Caco-2 (cell line): Measurements from ENCODE around the gene PPP4R4. TPM values are rescaled to one million over a fixed set of nuclear protein-coding genes. Genes with fewer than 3 reads are reported as not detected.

Experiments
- BruUV-seq: library from RNA; stranded (reverse); fragments of 400-500 nt; replicated peaks from 2 replicates; lab custom pipeline; 2021; lab: Mats Ljungman, UMichigan
- CTCF ChIA-PET: fragments of 300-600 bp; sonication (Branson Sonifier 250); formaldehyde crosslinking; loops from one replicate; lab custom pipeline; 2022; ENCODE audit warnings: antibody characterized with exemption; lab: Charles Lee
- POLR2A ChIA-PET: fragments of 300-600 bp; sonication (Branson Sonifier 250); formaldehyde crosslinking; loops from one replicate; lab custom pipeline; 2022; ENCODE audit warnings: antibody characterized with exemption; lab: Charles Lee
- DNase-seq, 2 experiments: peaks; one replicate each; pipeline versions ENCODE4 v3.0.0 to v3.0.0-alpha.2; 2020 to 2022
- H3K27me3 ChIP-seq: replicated peaks from 2 replicates; pipeline ENCODE4 v1.6.0; 2011; ENCODE audit warnings: low read length; ENCODE audit not compliant: control insufficient read depth, insufficient read depth
- H3K36me3 ChIP-seq: 2 replicates; pipeline ENCODE4 v1.5.1; 2011; ENCODE audit warnings: low read length; ENCODE audit not compliant: control insufficient read depth, insufficient read depth
- H3K4me1 ChIP-seq: fragments of 250-450 bp; sonication (Bioruptor Pico); 2 replicates; pipeline ENCODE4 v1.5.1; 2020; ENCODE audit warnings: mild to moderate bottlenecking
- H3K4me3 ChIP-seq: 2 replicates; pipeline ENCODE4 v1.5.1; 2011; ENCODE audit warnings: low read depth, mild to moderate bottlenecking, control low read depth, low read length
- H3K9me3 ChIP-seq: fragments of 250-450 bp; sonication (Bioruptor Pico); 2 replicates; pipeline ENCODE4 v1.5.1; 2020; ENCODE audit warnings: mild to moderate bottlenecking, moderate library complexity
- H3K27ac Mint-ChIP-seq: one replicate; pipeline ENCODE4 v1.8.0; 2022; ENCODE audit warnings: mixed read lengths; ENCODE audit not compliant: unreplicated experiment
- H3K27me3 Mint-ChIP-seq: one replicate; pipeline ENCODE4 v1.8.0; 2022; ENCODE audit warnings: mixed read lengths; ENCODE audit not compliant: insufficient read depth, unreplicated experiment
- H3K36me3 Mint-ChIP-seq: one replicate; pipeline ENCODE4 v1.8.0; 2022; ENCODE audit warnings: mild to moderate bottlenecking, mixed read lengths; ENCODE audit not compliant: insufficient read depth, unreplicated experiment
- H3K4me1 Mint-ChIP-seq: one replicate; pipeline ENCODE4 v1.8.0; 2022; ENCODE audit warnings: low read depth, mixed read lengths; ENCODE audit not compliant: unreplicated experiment
- H3K4me3 Mint-ChIP-seq: one replicate; pipeline ENCODE4 v1.8.0; 2022; ENCODE audit warnings: mild to moderate bottlenecking, moderate library complexity, mixed read lengths; ENCODE audit not compliant: unreplicated experiment
- H3K9me3 Mint-ChIP-seq: one replicate; pipeline ENCODE4 v1.8.0; 2022; ENCODE audit warnings: mixed read lengths; ENCODE audit not compliant: unreplicated experiment
- CTCF ChIP-seq, 2 experiments: fragments of 200-600 bp in 1 of 2; IDR thresholded peaks; 1 replicate in 1 of 2; 2 replicates in 1 of 2; pipeline versions ENCODE4 v1.5.1 to v1.8.0; 2011 to 2022; ENCODE audit warnings: antibody characterized with exemption in 1 of 2, control low read depth in 1 of 2, inconsistent platforms in 1 of 2, low read depth in 1 of 2, low read length in 1 of 2, mild to moderate bottlenecking in 1 of 2, moderate library complexity in 1 of 2; ENCODE audit not compliant: insufficient read depth in 1 of 2, severe bottlenecking in 1 of 2, unreplicated experiment in 1 of 2
- intact Hi-C: fragments of 100-400 bp; cut with micrococcal nuclease; formaldehyde crosslinking; loops from one replicate; pipeline ENCODE4 v1.10.0; 2022; ENCODE audit not compliant: unreplicated experiment
- total RNA-seq: library from RNA; stranded (reverse); gene quantifications from 2 replicates; pipeline ENCODE4 v1.2.3, GENCODE V29; 2022

Gene PPP4R4
- total RNA-seq, 1 experiment from 2014 or later, result 0.20 TPM

GRCh38 chr14:94317259-94317658 is 143.1 kb downstream of the PPP4R4 start:
- Mint-ChIP-seq H3K4me1 (peaks cover 4% of the 10 kb centered on the region), H3K27ac (no peak overlapping the region), H3K4me3 (no peak overlapping the region), H3K9me3 (no peaks in the 10 kb centered on the region), H3K27me3 (no peaks in the 10 kb centered on the region), H3K36me3 (peaks cover 4% of the 10 kb centered on the region)
- ChIA-PET POLR2A (no interaction called here), CTCF (no interaction called here)
- no peak for DNase-seq
- Histone ChIP-seq H3K36me3 (no peaks in the 10 kb centered on the region), H3K4me3 (no peak overlapping the region), H3K4me1 (peaks cover 6% of the 10 kb centered on the region), H3K9me3 (no peaks in the 10 kb centered on the region), H3K27me3 (no peaks in the 10 kb centered on the region)
- no peak for TF ChIP-seq CTCF (IDR thresholded peaks at IDR 0.05; ENCODE audit: insufficient read depth in 1 of 2, low read depth in 1 of 2, low read length in 1 of 2, severe bottlenecking in 1 of 2, unreplicated experiment in 1 of 2)
- BruUV-seq, result no TSS peak
- intact Hi-C loops, result no loop called here

GRCh38 chr14:94320243-94320642 is 146.1 kb downstream of the PPP4R4 start:
- TF ChIP-seq CTCF (IDR thresholded peaks at IDR 0.05; ENCODE audit: insufficient read depth in 1 of 2, low read depth in 1 of 2, low read length in 1 of 2, severe bottlenecking in 1 of 2, unreplicated experiment in 1 of 2), result no peak
- peaks cover 6% of the 10 kb centered on the region for H3K4me1 ChIP-seq
- ChIA-PET POLR2A (interaction anchor here (0.6 kb wide), 1 partner anchor 229 kb away, joined by 3 read pairs; no protein-coding TSS in a partner anchor), CTCF (interaction anchor here (0.7 kb wide), 3 partner anchors 14 to 229 kb away, joined by 3 read pairs; partner anchors contain the start of gene SERPINA1)
- no peaks in the 10 kb centered on the region for H3K9me3 ChIP-seq
- no peaks in the 10 kb centered on the region for H3K36me3 ChIP-seq
- no peaks in the 10 kb centered on the region for H3K9me3 Mint-ChIP-seq
- no peak overlapping the region for H3K4me3 ChIP-seq
- peak; percentile 32 to 42 for DNase-seq
- H3K27me3 Mint-ChIP-seq, result no peaks in the 10 kb centered on the region
- no TSS peak for BruUV-seq
- H3K4me3 Mint-ChIP-seq, result peak overlapping the region; percentile 37
- no peaks in the 10 kb centered on the region for H3K27me3 ChIP-seq
- intact Hi-C loops, result no loop called here
- H3K4me1 Mint-ChIP-seq, result peaks cover 4% of the 10 kb centered on the region
- H3K36me3 Mint-ChIP-seq, result peaks cover 4% of the 10 kb centered on the region
- H3K27ac Mint-ChIP-seq, result peak overlapping the region; percentile 77

GRCh38 chr14:94321421-94322271 is 147.5 kb downstream of the PPP4R4 start:
- H3K4me3 Mint-ChIP-seq, result no peak overlapping the region
- peak overlapping the region; percentile 77 for H3K27ac Mint-ChIP-seq
- intact Hi-C loops, result no loop called here
- H3K27me3 Mint-ChIP-seq, result no peaks in the 10 kb centered on the region
- H3K27me3 ChIP-seq, result no peaks in the 10 kb centered on the region
- H3K36me3 ChIP-seq, result no peaks in the 10 kb centered on the region
- ChIA-PET POLR2A (no interaction called here), CTCF (no interaction called here)
- BruUV-seq, result no TSS peak
- no peak for DNase-seq
- peaks cover 4% of the 10 kb centered on the region for H3K4me1 Mint-ChIP-seq
- H3K4me1 ChIP-seq, result peaks cover 6% of the 10 kb centered on the region
- no peak overlapping the region for H3K4me3 ChIP-seq
- no peaks in the 10 kb centered on the region for H3K9me3 Mint-ChIP-seq
- no peaks in the 10 kb centered on the region for H3K9me3 ChIP-seq
- no peak for TF ChIP-seq CTCF (IDR thresholded peaks at IDR 0.05; ENCODE audit: insufficient read depth in 1 of 2, low read depth in 1 of 2, low read length in 1 of 2, severe bottlenecking in 1 of 2, unreplicated experiment in 1 of 2)
- peaks cover 4% of the 10 kb centered on the region for H3K36me3 Mint-ChIP-seq
